Right lobe of liver (tissue), 6 donors: ENCODE measurements around the gene CEACAM6. TPM values are rescaled to one million over a fixed set of nuclear protein-coding genes. Genes with fewer than 3 reads are reported as not detected.

Experiments
- ATAC-seq, 4 donors: fragments of 200-7000 bp; cut with Tn5 transposase; one replicate each; pipeline ENCODE4 v1.9.1; 2020; ENCODE audit warnings: mild to moderate bottlenecking in 4 of 4, moderate library complexity in 4 of 4
- DNase-seq, 3 donors: peaks; one replicate each; pipeline ENCODE4 v3.0.0-alpha.2; 2020
- H3K27ac ChIP-seq, 3 donors: fragments of 200-600 bp; one replicate each; pipeline ENCODE4 v1.8.0; 2022
- H3K27me3 ChIP-seq, 2 donors: fragments of 200-600 bp; one replicate each; pipeline ENCODE4 v1.8.0; 2022
- H3K36me3 ChIP-seq, 4 donors: fragments of 200-600 bp; sonication (generic) in 1 of 4; one replicate each; pipeline versions ENCODE4 v1.5.1 to v1.8.0; 2017 to 2022; ENCODE audit warnings: control low read depth in 1 of 4
- H3K4me1 ChIP-seq, 4 donors: fragments of 200-600 bp; sonication (generic) in 1 of 4; one replicate each; pipeline versions ENCODE4 v1.5.1 to v1.8.0; 2017 to 2022; ENCODE audit warnings: control low read depth in 1 of 4
- H3K4me3 ChIP-seq, 3 donors: fragments of 200-600 bp; one replicate each; pipeline ENCODE4 v1.8.0; 2022
- H3K9me3 ChIP-seq, 4 donors: fragments of 200-600 bp; sonication (generic) in 1 of 4; one replicate each; pipeline versions ENCODE4 v1.5.1 to v1.8.0; 2017 to 2022; ENCODE audit warnings: control low read depth in 1 of 4
- CTCF ChIP-seq, 4 donors: fragments of 200-600 bp in 3 of 4; fragments of 450-650 bp in 1 of 4; IDR thresholded peaks; one replicate each; pipeline versions ENCODE4 v1.5.1 to v1.8.0; 2016 to 2022; ENCODE audit warnings: antibody characterized with exemption in 4 of 4, mild to moderate bottlenecking in 2 of 4
- POLR2A ChIP-seq: fragments of 450-650 bp; IDR thresholded peaks from one replicate; pipeline ENCODE4 v1.6.1; 2017; ENCODE audit warnings: antibody characterized with exemption, mild to moderate bottlenecking
- WGBS: methylation state at CpG from one replicate; pipeline ENCODE4 v1.1.6; 2018; ENCODE audit warnings: low coverage, low lambda C conversion rate; ENCODE audit not compliant: insufficient coverage; ENCODE audit errors: missing lambda C conversion rate; 5-methylcytosine and 5-hydroxymethylcytosine counted together
- intact Hi-C, 2 donors: fragments of 100-400 bp; cut with DNase I; formaldehyde crosslinking; loops; one replicate each; pipeline versions ENCODE4 v1.11.2 to v1.14.1; 2022
- total RNA-seq, 6 experiments: library from RNA; depleted of rRNA in 2 of 6; stranded (reverse); fragments of >200 nt in 2 of 6; fragmentation: NEBNext Ultra II Directional in 3 of 6; extraction: Animal tissue kit (Norgen Biotek cat#: 25700) in 3 of 6; gene quantifications; one replicate each; pipeline versions ENCODE4 v1.1.0 to v1.2.4, GENCODE V29; 2016 to 2023
- donor health status: DM: no; HTN: yes; CAD: no.
- donor health status: DM: no; HTN: no; CAD: no.
- donor health status: DM: no; HTN: no; CAD: no.
- donor health status: DM: no; HTN: yes; CAD: no.
- donor health status: DM: no; HTN: yes; CAD: no.

CEACAM6 gene
- total RNA-seq, 6 experiments from 2014 or later, result 0.18 to 0.44 (median 0.23) TPM; not detected in 2

- no peak for ATAC-seq
These were observed 61.4 kb downstream of the CEACAM6 start for GRCh38 chr19:41816761-41817160.

GRCh38 chr19:41821003-41821735 is 65.8 kb downstream of the CEACAM6 start:
- no peaks in the 10 kb centered on the region for H3K9me3 ChIP-seq
- H3K27me3 ChIP-seq, result no peaks in the 10 kb centered on the region
- H3K4me1 ChIP-seq, result no peaks in the 10 kb centered on the region
- 39% methylated on average over 10 of the region's 12 CpGs for WGBS
- intact Hi-C loops, result no loop called here
- no peak overlapping the region for H3K4me3 ChIP-seq
- DNase-seq (no peak), ATAC-seq (peak; percentile 69 to 84 (median 72))
- no peak overlapping the region for H3K27ac ChIP-seq
- TF ChIP-seq CTCF (IDR thresholded peaks at IDR 0.05), result peak; percentile 51 to 66 (median 56)
- TF ChIP-seq POLR2A, result no peak
- H3K36me3 ChIP-seq, result no peaks in the 10 kb centered on the region

More at GRCh38 chr19:41816761-41817160, 61.4 kb downstream of the CEACAM6 start:
- Histone ChIP-seq H3K4me3 (no peak overlapping the region), H3K27ac (no peak overlapping the region), H3K27me3 (no peaks in the 10 kb centered on the region), H3K4me1 (no peaks in the 10 kb centered on the region), H3K9me3 (no peaks in the 10 kb centered on the region), H3K36me3 (no peaks in the 10 kb centered on the region)
- 60% methylated on average over 2 of the region's 2 CpGs for WGBS
- DNase-seq, result no peak
- intact Hi-C loops, result no loop called here
- TF ChIP-seq CTCF (IDR thresholded peaks at IDR 0.05) (no peak), POLR2A (no peak)

Other genes starting within 250 kb of the CEACAM6 start
- gene CEACAM21, start 179.4 kb upstream of the CEACAM6 start, total RNA-seq, result 1 to 10 TPM in 3 of 6 experiments, under 1 TPM in 2, not detected in 1; 0.49 to 1.4 (median 1.2) TPM
- gene CEACAM4, start 128.5 kb upstream of the CEACAM6 start, total RNA-seq, result 1 to 10 TPM in 2 of 6 experiments, under 1 TPM in 4; 0.29 to 3.4 (median 0.58) TPM
- gene CEACAM7, start 67.3 kb upstream of the CEACAM6 start, total RNA-seq, result not detected
- gene CEACAM5, start 46.9 kb upstream of the CEACAM6 start, total RNA-seq, result not detected
- gene CEACAM3, start 41.1 kb downstream of the CEACAM6 start, total RNA-seq, result under 1 TPM; 0.42 to 0.73 (median 0.51) TPM
- not detected for gene LYPD4, start 89.2 kb downstream of the CEACAM6 start, total RNA-seq
- not detected for gene DMRTC2, start 89.5 kb downstream of the CEACAM6 start, total RNA-seq
- gene RPS19, start 104.7 kb downstream of the CEACAM6 start, total RNA-seq, result 100 to 1,000 TPM; 347 to 556 (median 499) TPM
- under 1 TPM in 4 of 6 experiments, not detected in 2; 0.18 to 0.71 (median 0.39) TPM for gene CD79A, start 121.7 kb downstream of the CEACAM6 start, total RNA-seq
- gene ARHGEF1, start 127.7 kb downstream of the CEACAM6 start, total RNA-seq, result 10 to 100 TPM; 25.3 to 39.7 (median 30.2) TPM
- gene ERFL, start 172.9 kb downstream of the CEACAM6 start, total RNA-seq, result not detected
- gene RABAC1, start 203.8 kb downstream of the CEACAM6 start, total RNA-seq, result 100 to 1,000 TPM in 2 of 6 experiments, 10 to 100 TPM in 4; 53.6 to 124 (median 75.8) TPM
- under 1 TPM in 2 of 6 experiments, not detected in 4; 0.07 TPM for gene ATP1A3, start 238.7 kb downstream of the CEACAM6 start, total RNA-seq